GM15510 (cell line): Measurements from ENCODE around the gene CDC25A.

Experiments used
- POLR2A ChIP-seq: IDR thresholded peaks from 3 replicates; pipeline ENCODE4 v1.6.1; 2011; ENCODE audit warnings: borderline replicate concordance; ENCODE audit not compliant: insufficient read length; ENCODE audit errors: extremely low read depth

CDC25A gene

GRCh38 chr3:48157202-48157840, 30.9 kb downstream of the CDC25A start:
- no peak for TF ChIP-seq POLR2A

GRCh38 chr3:48156163-48156562, 32.1 kb downstream of the CDC25A start:
- no peak for TF ChIP-seq POLR2A

GRCh38 chr3:48155122-48155521, 33.1 kb downstream of the CDC25A start:
- no peak for TF ChIP-seq POLR2A

- no peak for TF ChIP-seq POLR2A
These were observed 36.3 kb downstream of the CDC25A start for GRCh38 chr3:48151807-48152427.

- TF ChIP-seq POLR2A = no peak
These were observed 37.0 kb downstream of the CDC25A start for GRCh38 chr3:48151058-48151806.

GRCh38 chr3:48143992-48144391, 44.2 kb downstream of the CDC25A start:
- no peak for TF ChIP-seq POLR2A

- TF ChIP-seq POLR2A = no peak
These were observed 44.6 kb downstream of the CDC25A start for GRCh38 chr3:48143567-48143966.

- no peak for TF ChIP-seq POLR2A
These were observed 45.8 kb downstream of the CDC25A start for GRCh38 chr3:48142316-48142870.

GRCh38 chr3:48141604-48142137, 46.5 kb downstream of the CDC25A start:
- TF ChIP-seq POLR2A = no peak

- no peak for TF ChIP-seq POLR2A
These were observed 47.1 kb downstream of the CDC25A start for GRCh38 chr3:48140936-48141603.

- TF ChIP-seq POLR2A = no peak
These were observed 47.9 kb downstream of the CDC25A start for GRCh38 chr3:48140336-48140757.

GRCh38 chr3:48137425-48137999, 50.7 kb downstream of the CDC25A start:
- TF ChIP-seq POLR2A = no peak

- no peak for TF ChIP-seq POLR2A
These were observed 52.4 kb downstream of the CDC25A start for GRCh38 chr3:48135552-48136495.
